Measurements from ENCODE around the gene SPINK8.
"Not testable (repeated sequence)": the region's sequence is repeated elsewhere in the genome, so short reads cannot be mapped to it uniquely, and the experiment has no call there.

Gene SPINK8

DNA sequence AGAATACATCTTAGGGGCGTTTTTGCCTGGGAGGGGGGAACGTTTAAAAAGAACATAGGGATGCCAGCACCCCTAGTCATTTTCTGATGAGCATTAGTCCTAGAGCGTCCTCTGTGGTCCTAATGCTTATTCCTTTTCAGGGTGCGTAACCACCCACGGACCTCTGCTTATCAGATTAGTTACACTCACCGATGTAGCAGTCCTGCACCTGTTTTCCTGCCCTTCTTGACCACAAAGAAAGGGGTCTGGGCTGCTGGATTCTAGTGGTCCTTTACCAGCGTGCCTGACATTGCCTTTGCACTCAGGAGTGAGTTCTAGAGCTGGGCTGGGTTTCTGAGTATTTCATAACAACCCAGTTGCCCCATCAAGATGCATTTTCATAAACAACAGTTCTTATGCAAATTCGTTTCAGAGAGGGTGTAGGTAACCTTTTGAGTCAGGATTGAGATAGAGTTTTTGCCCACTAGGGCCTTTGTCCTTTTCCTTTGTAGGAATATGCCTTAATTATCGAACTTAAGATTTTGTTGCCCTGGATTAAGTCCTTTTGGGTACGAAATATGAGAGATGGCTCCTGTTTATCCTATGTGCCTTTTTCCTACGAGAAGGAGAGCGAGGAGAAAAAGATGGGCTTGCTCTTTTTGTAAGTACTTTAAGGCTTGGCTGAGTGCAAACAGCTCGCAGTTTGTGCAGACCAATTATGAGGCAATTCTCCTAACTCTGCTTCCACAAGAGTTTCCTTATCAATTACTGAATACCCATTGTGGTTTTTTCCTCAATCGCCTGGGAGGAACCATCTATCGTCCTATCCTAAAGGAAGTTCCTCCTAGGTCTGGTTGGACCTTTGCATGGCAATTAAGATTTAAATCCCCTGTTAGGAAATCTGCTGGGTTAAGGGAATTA, at the start of gene SPINK8:
TSS of gene SPINK8 (minus strand) at position 316 of the 900 bp plus-strand sequence. CDS start 5,320 bp downstream, outside the sequence.
- DNase-seq = not testable (repeated sequence)

DNA sequence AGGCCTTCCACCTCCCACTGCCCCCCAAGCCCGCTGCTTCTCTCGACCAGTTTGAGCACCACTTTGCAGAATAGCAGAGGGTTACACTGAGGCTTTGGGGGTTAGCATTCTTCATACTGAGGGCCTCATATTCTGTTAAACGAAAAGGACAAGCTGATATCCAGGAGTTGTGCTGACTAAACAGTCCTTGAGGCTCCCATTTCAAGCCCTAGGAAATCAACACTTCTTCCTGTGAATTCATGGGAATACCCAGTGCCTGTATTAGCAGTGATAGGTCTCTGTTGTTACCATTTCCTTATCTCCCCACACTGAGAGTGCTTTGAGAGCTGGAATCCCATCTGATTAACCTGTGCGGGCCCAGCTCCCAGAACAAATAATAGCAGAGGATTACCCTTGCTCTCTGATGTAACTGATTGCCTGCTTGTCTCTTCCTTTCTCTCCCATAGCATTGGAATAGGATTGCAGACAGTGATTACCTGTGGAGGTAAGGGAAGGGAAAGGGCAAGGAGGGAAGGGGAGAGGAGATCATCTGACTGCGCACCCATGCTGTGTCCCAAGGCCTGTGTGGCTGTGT, 39.5 kb upstream of the SPINK8 start:
- DNase-seq = no peak

DNA sequence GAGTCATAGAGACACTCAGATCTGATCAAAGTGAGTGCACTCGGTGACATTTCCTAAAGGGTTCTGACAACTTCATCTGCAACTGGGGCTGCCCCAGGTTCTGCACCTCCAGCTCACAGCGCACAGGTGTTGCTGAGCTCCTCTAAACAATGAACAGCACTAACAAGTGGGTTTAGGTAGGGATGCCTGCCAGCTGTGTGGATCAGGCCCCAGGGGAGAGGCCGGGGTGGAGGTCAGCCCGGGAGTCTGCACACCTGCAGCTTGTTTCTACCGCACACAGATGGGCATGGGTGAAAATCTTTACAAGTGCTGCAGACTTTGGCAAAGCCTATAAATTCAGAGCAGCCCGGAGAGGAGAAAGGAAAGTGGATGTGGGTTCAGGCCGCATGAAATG, 38.9 kb upstream of the SPINK8 start:
- no peak for DNase-seq

GRCh38 chr3:48371651-48372376, 38.4 kb upstream of the SPINK8 start, which contains the start of gene FBXW12:
TSS of gene FBXW12 (plus strand) at chr3:48372219. CDS start at chr3:48372768, 549 bp downstream.
- no peak for DNase-seq

- DNase-seq = no peak
These were observed 36.9 kb upstream of the SPINK8 start for GRCh38 chr3:48370333-48370713.

GRCh38 chr3:48369693-48370332, 36.4 kb upstream of the SPINK8 start:
- no peak for DNase-seq

- no peak for DNase-seq
These were observed 33.7 kb upstream of the SPINK8 start for GRCh38 chr3:48367201-48367600.

GRCh38 chr3:48364840-48365239, 31.4 kb upstream of the SPINK8 start:
- DNase-seq = no peak

DNA sequence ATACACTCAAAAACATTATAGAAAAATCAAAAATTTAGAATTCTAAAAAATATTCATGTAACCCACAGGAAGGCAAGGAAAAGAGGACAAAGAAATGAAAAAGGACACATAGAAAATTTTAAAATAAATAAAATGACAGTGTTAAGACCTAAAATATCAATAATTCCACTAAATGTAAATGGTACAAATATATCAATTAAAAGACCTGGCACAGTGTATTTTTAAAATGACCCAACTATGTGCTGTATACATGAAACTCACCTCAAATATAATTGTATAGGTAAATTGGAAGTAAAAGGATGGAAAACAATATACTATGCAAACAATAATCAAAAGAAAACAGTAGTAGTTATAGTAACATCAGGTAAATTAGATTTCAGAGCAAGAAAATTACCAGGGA, 28.5 kb upstream of the SPINK8 start:
- no peak for DNase-seq

GRCh38 chr3:48356419-48356818, 23.0 kb upstream of the SPINK8 start:
- no peak for DNase-seq

GRCh38 chr3:48353987-48354386, 20.5 kb upstream of the SPINK8 start:
- no peak for DNase-seq

GRCh38 chr3:48352546-48352945, 19.1 kb upstream of the SPINK8 start:
- DNase-seq = no peak

GRCh38 chr3:48347500-48347899, 14.0 kb upstream of the SPINK8 start:
- DNase-seq = no peak

DNA sequence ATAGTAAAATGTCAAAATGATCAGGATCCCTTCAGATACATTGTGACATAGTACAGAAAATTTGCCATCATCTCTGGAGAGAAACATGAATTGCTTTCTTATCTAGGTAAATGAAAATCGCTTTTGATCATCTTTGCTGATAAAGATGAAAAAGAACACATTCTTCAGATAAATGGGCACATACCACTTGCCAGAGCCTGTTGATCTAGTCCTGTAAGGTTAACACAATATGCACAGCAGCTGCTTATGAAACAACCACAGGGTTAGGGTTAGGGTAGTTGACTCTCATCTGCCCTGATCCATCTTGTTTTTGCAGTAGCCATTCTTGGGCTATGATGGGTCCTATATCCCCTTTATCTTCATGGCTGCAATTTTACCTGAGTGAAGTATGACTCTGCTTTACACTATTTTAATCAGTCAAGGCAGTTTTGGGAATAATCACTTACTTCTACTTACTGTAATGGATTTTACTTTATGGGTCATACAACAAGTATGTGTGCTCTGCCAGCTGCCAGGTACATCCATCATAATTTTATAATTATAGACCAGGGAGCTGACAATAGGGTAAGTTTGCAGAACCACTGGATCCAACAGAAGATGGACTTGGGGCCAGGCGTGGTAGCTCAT, 12.6 kb upstream of the SPINK8 start:
- DNase-seq = no peak

GRCh38 chr3:48344867-48345507, 11.5 kb upstream of the SPINK8 start:
- no peak for DNase-seq

GRCh38 chr3:48343432-48343831, 10.0 kb upstream of the SPINK8 start:
- no peak for DNase-seq

DNA sequence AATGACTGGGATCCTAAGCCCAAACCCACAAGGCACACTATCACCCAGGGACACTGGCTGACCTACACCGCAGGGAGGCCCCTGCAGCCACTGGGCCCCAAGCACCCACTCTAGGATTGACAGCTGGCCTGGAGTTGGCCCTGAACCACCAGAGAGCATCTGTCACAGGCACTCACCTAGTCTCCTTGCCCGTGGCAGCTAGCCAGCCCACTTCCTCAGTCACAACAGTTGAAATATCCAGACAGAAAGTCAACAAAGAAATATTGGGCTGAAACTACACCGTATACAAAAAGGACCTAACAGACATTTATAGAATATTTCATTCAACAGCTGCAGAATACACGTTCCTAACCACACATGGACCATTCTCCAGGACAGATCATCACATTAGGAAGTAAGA, 5.2 kb upstream of the SPINK8 start:
- no peak for DNase-seq

GRCh38 chr3:48337536-48337935, 4.1 kb upstream of the SPINK8 start:
- not testable (repeated sequence) for DNase-seq

DNA sequence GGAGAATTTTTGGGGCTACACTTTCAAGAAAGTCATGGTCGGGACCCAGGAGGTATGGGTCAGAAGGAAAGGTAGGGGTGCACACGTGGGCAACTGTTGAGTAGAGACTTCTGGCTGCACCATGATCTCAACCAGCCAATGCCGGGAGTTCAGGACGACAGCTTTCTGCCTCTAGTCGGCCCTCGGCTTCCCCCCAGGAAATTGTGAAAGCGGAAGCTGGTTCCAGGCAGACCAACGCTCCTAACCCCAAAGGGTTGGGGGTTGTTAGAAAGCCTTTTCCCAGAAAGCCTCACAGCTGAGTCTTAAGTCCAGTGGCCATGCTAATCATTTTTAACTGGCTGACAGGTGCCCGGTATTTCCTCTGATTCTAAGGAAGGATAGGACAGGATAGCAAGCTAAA, 1.8 kb upstream of the SPINK8 start:
- not testable (repeated sequence) for DNase-seq

DNA sequence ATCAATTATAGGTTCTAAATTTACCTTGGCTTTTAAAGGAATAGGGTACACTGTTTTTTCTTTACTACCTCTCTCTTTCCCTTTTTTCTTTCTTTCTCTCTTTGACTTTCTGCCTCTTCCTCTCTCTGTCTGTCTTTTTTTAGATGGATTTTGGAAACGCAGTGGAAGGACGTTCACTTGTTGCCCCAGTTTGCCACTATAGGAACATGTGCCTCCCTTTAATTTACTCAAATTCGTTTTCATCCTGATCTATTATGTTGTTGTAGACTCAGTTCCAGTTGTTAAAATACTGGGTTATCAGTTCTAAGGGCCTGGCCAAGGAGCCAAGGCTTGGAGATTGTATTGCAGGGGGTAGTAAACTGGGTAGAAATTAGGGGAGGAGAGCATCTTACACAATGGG, 1.1 kb upstream of the SPINK8 start:
- DNase-seq = no peak

GRCh38 chr3:48331706-48332435, 1.6 kb downstream of the SPINK8 start:
- not testable (repeated sequence) for DNase-seq

Measured in NCI-H510A (cell line).